GM23338 (cell line): Measurements from ENCODE around the gene ACSL4. TPM values are rescaled to one million over a fixed set of nuclear protein-coding genes. Genes with fewer than 3 reads are reported as not detected.

Source experiments
- ATAC-seq: fragments of 200-7000 bp; cut with Tn5 transposase; 3 replicates; pipeline ENCODE4 v1.9.1; 2020
- DNase-seq: peaks from one replicate; pipeline ENCODE4 v3.0.0-alpha.2; 2015; ENCODE audit warnings: low spot score
- H2AFZ ChIP-seq: fragments of 200-600 bp; sonication (generic); 2 replicates; pipeline ENCODE4 v1.8.0; 2016; ENCODE audit warnings: antibody characterized with exemption, mild to moderate bottlenecking, moderate library complexity
- H3F3A ChIP-seq: fragments of 200-600 bp; sonication (generic); replicated peaks from 2 replicates; pipeline ENCODE4 v1.8.0; 2017; ENCODE audit warnings: antibody characterized with exemption, mixed run types, low read depth
- H3K27ac ChIP-seq: fragments of 200-600 bp; sonication (generic); 2 replicates; pipeline ENCODE4 v1.6.1; 2016; ENCODE audit warnings: low read depth
- H3K27me3 ChIP-seq: fragments of 200-600 bp; sonication (generic); 2 replicates; pipeline ENCODE4 v1.8.0; 2016; ENCODE audit warnings: mild to moderate bottlenecking, mixed run types, moderate library complexity; ENCODE audit not compliant: insufficient read depth
- H3K36me3 ChIP-seq: fragments of 200-600 bp; sonication (generic); 2 replicates; pipeline ENCODE4 v1.8.0; 2016; ENCODE audit warnings: mild to moderate bottlenecking; ENCODE audit not compliant: insufficient read depth
- H3K4me1 ChIP-seq: fragments of 200-600 bp; sonication (generic); 2 replicates; pipeline ENCODE4 v1.8.0; 2016; ENCODE audit warnings: mild to moderate bottlenecking, moderate library complexity; ENCODE audit not compliant: insufficient read depth
- H3K4me2 ChIP-seq: fragments of 200-600 bp; sonication (generic); 2 replicates; pipeline ENCODE4 v1.7.1; 2017; ENCODE audit warnings: mixed run types
- H3K4me3 ChIP-seq: fragments of 200-600 bp; sonication (generic); 2 replicates; pipeline ENCODE4 v1.6.1; 2016; ENCODE audit warnings: mixed run types
- H3K79me2 ChIP-seq: fragments of 200-600 bp; sonication (generic); replicated peaks from 2 replicates; pipeline ENCODE4 v1.8.0; 2017; ENCODE audit warnings: mild to moderate bottlenecking; ENCODE audit not compliant: insufficient read depth
- H3K9me2 ChIP-seq: fragments of 200-600 bp; sonication (generic); 2 replicates; pipeline ENCODE4 v1.8.0; 2017; ENCODE audit not compliant: insufficient read depth
- H4K20me1 ChIP-seq: fragments of 200-600 bp; sonication (generic); replicated peaks from 2 replicates; pipeline ENCODE4 v1.8.0; 2017; ENCODE audit warnings: mild to moderate bottlenecking; ENCODE audit not compliant: insufficient read depth
- H3K27ac Mint-ChIP-seq: 2 replicates; pipeline ENCODE4 v1.8.0; 2020; ENCODE audit warnings: inconsistent platforms, mild to moderate bottlenecking, moderate library complexity, mixed read lengths
- H3K27me3 Mint-ChIP-seq: 3 replicates; pipeline ENCODE4 v1.8.0; 2022; ENCODE audit warnings: low read depth, mild to moderate bottlenecking, moderate library complexity, mixed read lengths, inconsistent platforms; ENCODE audit not compliant: insufficient read depth, poor library complexity
- H3K36me3 Mint-ChIP-seq: 3 replicates; pipeline ENCODE4 v1.8.0; 2021; ENCODE audit warnings: low read depth, mild to moderate bottlenecking, inconsistent platforms, moderate library complexity, mixed read lengths
- H3K4me1 Mint-ChIP-seq: 3 replicates; pipeline ENCODE4 v1.8.0; 2020; ENCODE audit warnings: mild to moderate bottlenecking, inconsistent platforms, mixed read lengths
- H3K4me3 Mint-ChIP-seq: 3 replicates; pipeline ENCODE4 v1.8.0; 2021; ENCODE audit warnings: moderate library complexity, mild to moderate bottlenecking, inconsistent platforms, mixed read lengths
- H3K9me3 Mint-ChIP-seq: 3 replicates; pipeline ENCODE4 v1.8.0; 2020; ENCODE audit warnings: moderate library complexity, mild to moderate bottlenecking, inconsistent platforms, mixed read lengths
- CTCF ChIP-seq, 2 experiments: fragments of 200-600 bp in 1 of 2; sonication (generic) in 1 of 2; conservative IDR thresholded peaks; 2 replicates each; pipeline versions ENCODE4 v1.5.1 to v1.6.1; 2016 to 2017; ENCODE audit warnings: antibody characterized with exemption in 2 of 2, low read depth in 2 of 2, mild to moderate bottlenecking in 2 of 2, moderate library complexity in 1 of 2
- JUNB ChIP-seq: IDR thresholded peaks from one replicate; pipeline ENCODE4 v1.6.1; 2016; ENCODE audit warnings: antibody characterized with exemption; ENCODE audit not compliant: unreplicated experiment
- REST ChIP-seq: IDR thresholded peaks from one replicate; pipeline ENCODE4 v1.6.1; 2018; ENCODE audit warnings: antibody characterized with exemption; ENCODE audit not compliant: unreplicated experiment
- ZNF114 ChIP-seq: fragments of 250-450 bp; sonication (Bioruptor Pico); IDR thresholded peaks from 2 replicates; pipeline ENCODE4 v1.5.0; 2020; ENCODE audit warnings: mild to moderate bottlenecking, moderate library complexity
- ZNF462 ChIP-seq: fragments of 250-450 bp; sonication (Bioruptor Pico); IDR thresholded peaks from 2 replicates; pipeline ENCODE4 v1.5.0; 2020; ENCODE audit warnings: mild to moderate bottlenecking, moderate library complexity
- polyA plus RNA-seq: library from polyadenylated mRNA; unstranded; fragments of >200 nt; fragmentation: Nextera tagmentation; extraction: Ambion mirVana; gene quantifications from 2 replicates; pipeline ENCODE4 v1.2.1, GENCODE V29; 2016
- total RNA-seq: library from RNA; depleted of rRNA; stranded (reverse); fragments of >200 nt; shearing (Covaris generic); gene quantifications from 2 replicates; pipeline ENCODE4 v1.2.3, GENCODE V29; 2014

Gene ACSL4
- total and polyA plus RNA-seq, 2 experiments from 2014 or later = 17.8 to 76.3 TPM

- H3F3A ChIP-seq = no peaks in the 10 kb centered on the region
- no peaks in the 10 kb centered on the region for H3K27me3 ChIP-seq
- no peaks in the 10 kb centered on the region for H3K36me3 Mint-ChIP-seq
- no peak overlapping the region for H3K27ac ChIP-seq
- no peaks in the 10 kb centered on the region for H4K20me1 ChIP-seq
- H3K9me3 Mint-ChIP-seq = no peaks in the 10 kb centered on the region
- H3K4me3 Mint-ChIP-seq = no peak overlapping the region
- H3K36me3 ChIP-seq = no peaks in the 10 kb centered on the region
- no peaks in the 10 kb centered on the region for H3K9me2 ChIP-seq
- peaks cover 9% of the 10 kb centered on the region; the same call in 1 of the 2 replicates for H3K4me1 ChIP-seq
- peaks cover 17% of the 10 kb centered on the region for H3K4me1 Mint-ChIP-seq
- no peaks in the 10 kb centered on the region for H3K79me2 ChIP-seq
- no peak overlapping the region for H3K4me3 ChIP-seq
- peak overlapping the region; percentile 37; the same call in 1 of the 2 replicates for H3K4me2 ChIP-seq
- no peaks in the 10 kb centered on the region for H3K27me3 Mint-ChIP-seq
- no peak overlapping the region for H3K27ac Mint-ChIP-seq
- ATAC-seq (no peak), DNase-seq (no peak)
- TF ChIP-seq JUNB (no peak), CTCF (conservative IDR thresholded peaks at IDR 0.05; ENCODE audit: low read depth in 2 of 2) (no peak), REST (no peak), ZNF462 (no peak), ZNF114 (CRISPR knock-in tag) (no peak)
- H2AFZ ChIP-seq = 0 out of 2 replicates have a peak overlapping the region, but pooled peaks have one; percentile 36
Observed at GRCh38 chrX:109760209-109760921, 27.3 kb upstream of the ACSL4 start.
